ENCODE measurements around the gene ABRACL. TPM values are rescaled to one million over a fixed set of nuclear protein-coding genes. Genes with fewer than 3 reads are reported as not detected.

Gene ABRACL
- total RNA-seq, 1 donor from 2014 or later = 159 TPM

DNA sequence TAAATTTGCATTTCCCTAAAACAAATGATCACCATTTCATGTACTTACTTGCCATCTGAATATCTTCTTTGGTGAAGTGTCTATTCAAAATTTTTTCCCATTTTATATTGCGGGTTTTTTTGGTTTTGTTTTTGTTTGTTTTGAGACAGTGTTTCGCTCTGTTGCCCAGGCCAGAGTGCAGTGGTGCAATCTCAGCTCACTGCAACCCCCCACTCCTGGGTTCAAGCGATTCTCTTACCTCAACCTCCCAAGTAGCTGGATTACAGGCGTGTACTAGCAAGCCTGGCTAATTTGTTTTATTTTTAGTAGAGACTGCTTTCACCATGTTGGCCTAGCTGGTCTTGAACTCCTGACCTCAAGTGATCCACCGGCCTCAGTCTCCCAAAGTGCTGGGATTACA is 31.4 kb upstream of the ABRACL start:
- no peak for TF ChIP-seq CTCF (conservative IDR thresholded peaks at IDR 0.05; ENCODE audit: low read depth, low read length)
- DNase-seq (ENCODE audit: low read depth) = no peak
- no peak overlapping the region for H3K4me3 ChIP-seq (ENCODE audit: low read depth, low read length)

DNA sequence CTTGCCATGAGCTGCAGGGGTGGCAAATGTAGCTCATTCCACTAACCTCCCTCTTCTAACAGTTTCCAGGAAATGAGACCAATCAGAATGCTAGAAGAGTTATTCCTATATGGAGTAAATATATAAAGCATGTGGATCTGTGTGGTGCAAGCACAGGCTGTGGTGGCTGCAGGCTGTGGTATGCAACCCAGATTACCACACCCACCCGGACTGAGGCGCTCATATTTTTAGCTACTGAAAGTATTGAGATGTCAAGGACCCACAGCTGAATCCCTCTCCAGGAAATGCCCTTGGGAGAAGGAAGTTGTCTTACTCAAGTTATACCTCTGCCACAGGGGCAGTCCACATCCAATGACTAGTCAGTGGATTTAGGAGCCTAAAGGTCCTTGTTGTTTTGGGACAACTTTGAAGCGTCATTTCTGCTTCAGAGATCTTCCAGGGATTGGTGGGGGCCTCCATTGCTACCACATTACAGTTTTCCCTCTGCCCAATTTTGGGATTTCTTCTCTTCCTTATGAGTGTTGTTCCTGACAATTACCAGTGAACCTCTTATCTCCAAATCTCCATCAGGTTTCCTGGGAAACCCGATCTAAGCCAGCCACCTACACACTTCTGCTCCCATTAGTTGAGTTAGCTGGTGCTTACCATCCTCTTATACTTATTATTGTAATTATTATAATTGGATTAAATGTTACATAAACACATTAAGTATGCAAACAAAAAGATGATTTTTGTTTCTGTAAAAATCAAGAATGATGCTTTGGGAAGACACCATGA is 28.4 kb upstream of the ABRACL start:
- DNase-seq (ENCODE audit: low read depth) = no peak
- no peak for TF ChIP-seq CTCF (conservative IDR thresholded peaks at IDR 0.05; ENCODE audit: low read depth, low read length)

DNA sequence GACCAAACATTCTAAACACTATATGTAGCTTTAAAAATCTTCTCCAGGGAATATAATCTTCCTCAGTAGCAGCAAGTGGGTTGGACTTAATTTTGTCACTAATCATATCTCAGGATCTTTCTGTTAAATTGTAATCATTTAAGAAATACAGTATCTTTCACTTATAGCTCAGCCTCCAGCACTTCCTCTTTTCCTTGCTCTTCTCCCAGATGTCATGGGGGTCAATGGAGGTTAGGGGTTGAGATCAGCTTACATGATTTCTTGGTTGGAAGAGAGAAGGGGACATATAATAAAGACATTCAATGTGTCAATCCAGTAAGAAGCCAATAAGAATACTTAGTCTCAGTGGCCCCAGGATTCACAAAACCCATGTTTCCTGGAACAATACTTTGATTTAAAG is 24.8 kb upstream of the ABRACL start:
- DNase-seq (ENCODE audit: low read depth) = no peak
- no peak overlapping the region for H3K4me3 ChIP-seq (ENCODE audit: low read depth, low read length)
- TF ChIP-seq CTCF (conservative IDR thresholded peaks at IDR 0.05; ENCODE audit: low read depth, low read length) = no peak

More for the DNA sequence above, 28.4 kb upstream of the ABRACL start:
- H3K4me3 ChIP-seq (ENCODE audit: low read depth, low read length) = no peak overlapping the region

DNA sequence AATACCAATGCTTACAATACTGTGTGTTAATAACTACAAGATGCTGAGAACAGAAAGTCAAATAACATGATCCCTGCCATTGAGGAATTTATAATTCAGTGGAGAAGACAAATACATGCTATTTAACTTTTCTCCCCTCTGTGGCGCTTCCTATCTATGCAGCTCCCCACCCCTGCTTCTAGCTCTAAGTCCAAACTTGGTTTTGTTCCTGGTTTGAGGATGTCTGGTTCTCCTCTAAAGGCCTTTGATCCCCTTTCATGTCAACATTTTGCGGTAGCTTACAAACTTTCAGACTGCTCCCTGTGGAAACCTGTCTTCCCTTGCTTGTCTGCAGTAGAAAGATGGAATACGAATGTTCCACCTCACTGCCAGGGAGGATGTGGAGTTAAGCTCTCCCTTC is 22.1 kb upstream of the ABRACL start:
- no peak for TF ChIP-seq CTCF (conservative IDR thresholded peaks at IDR 0.05; ENCODE audit: low read depth, low read length)

DNA sequence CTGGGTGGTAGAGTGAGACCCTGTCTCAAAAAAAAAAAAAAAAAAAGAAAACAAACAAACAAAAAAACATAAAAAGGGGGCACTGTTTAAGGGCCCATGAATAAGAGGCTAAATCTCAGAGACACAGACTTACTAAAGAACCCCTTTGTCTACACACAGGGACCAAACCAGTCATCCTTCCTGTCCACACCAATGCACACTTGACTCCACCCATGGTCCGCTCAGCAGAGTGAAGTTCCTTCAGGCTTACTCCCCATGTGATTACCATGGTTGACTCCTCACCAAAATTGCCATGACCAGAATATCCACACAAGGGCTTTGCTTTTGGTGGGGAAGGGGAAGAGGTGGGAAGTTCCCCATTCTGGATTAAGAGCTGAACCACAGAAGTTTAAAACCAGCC is 21.1 kb upstream of the ABRACL start:
- TF ChIP-seq CTCF (conservative IDR thresholded peaks at IDR 0.05; ENCODE audit: low read depth, low read length) = no peak
- H3K4me3 ChIP-seq (ENCODE audit: low read depth, low read length) = no peak overlapping the region
- DNase-seq (ENCODE audit: low read depth) = no peak

More for the DNA sequence above, 22.1 kb upstream of the ABRACL start:
- no peak overlapping the region for H3K4me3 ChIP-seq (ENCODE audit: low read depth, low read length)
- no peak for DNase-seq (ENCODE audit: low read depth)

DNA sequence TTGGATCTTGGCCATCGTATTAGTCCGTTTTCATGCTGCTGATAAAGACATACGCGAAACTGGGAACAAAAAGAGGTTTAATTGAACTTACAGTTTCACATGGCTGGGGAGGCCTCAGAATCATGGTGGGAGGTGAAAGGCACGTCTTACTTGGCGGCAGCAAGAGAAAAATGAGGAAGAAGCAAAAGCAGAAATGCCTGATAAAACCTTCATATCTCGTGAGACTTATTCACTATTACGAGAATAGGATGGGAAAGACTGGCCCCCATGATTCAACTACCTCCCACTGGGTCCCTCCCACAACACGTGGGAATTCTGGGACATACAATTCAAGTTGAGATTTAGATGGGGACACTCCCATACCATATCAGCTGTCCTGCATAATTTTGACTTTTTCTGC is 20.4 kb upstream of the ABRACL start:
- DNase-seq (ENCODE audit: low read depth) = no peak
- no peak for TF ChIP-seq CTCF (conservative IDR thresholded peaks at IDR 0.05; ENCODE audit: low read depth, low read length)
- H3K4me3 ChIP-seq (ENCODE audit: low read depth, low read length) = no peak overlapping the region

GRCh38 chr6:139010674-139011073 is 17.9 kb upstream of the ABRACL start:
- no peak overlapping the region for H3K4me3 ChIP-seq (ENCODE audit: low read depth, low read length)
- DNase-seq (ENCODE audit: low read depth) = no peak
- no peak for TF ChIP-seq CTCF (conservative IDR thresholded peaks at IDR 0.05; ENCODE audit: low read depth, low read length)
